WTC11 (cell line): Measurements from ENCODE around the gene SLC25A21. TPM values are rescaled to one million over a fixed set of nuclear protein-coding genes. Genes with fewer than 3 reads are reported as not detected.

Source experiments
- ATAC-seq: fragments of 200-7000 bp; cut with Tn5 transposase; 2 replicates; pipeline ENCODE4 v1.10.0; 2021; ENCODE audit warnings: mild to moderate bottlenecking, moderate library complexity
- CTCF ChIA-PET: fragments of 300-600 bp; sonication (Branson Sonifier 250); formaldehyde crosslinking; loops from one replicate; lab custom pipeline; 2021; ENCODE audit warnings: antibody characterized with exemption; lab: Charles Lee
- POLR2A ChIA-PET: fragments of 350-600 bp; sonication (Branson Sonifier 250); formaldehyde crosslinking; loops from one replicate; lab custom pipeline; 2021; ENCODE audit warnings: antibody characterized with exemption; lab: Charles Lee
- DNase-seq: peaks from one replicate; pipeline ENCODE4 v3.0.0; 2021; ENCODE audit warnings: low spot score
- H3K27ac Mint-ChIP-seq: 2 replicates; pipeline ENCODE4 v1.8.0; 2021; ENCODE audit warnings: mixed read lengths
- H3K27me3 Mint-ChIP-seq: 2 replicates; pipeline ENCODE4 v1.8.0; 2021; ENCODE audit warnings: low read depth, mild to moderate bottlenecking, moderate library complexity, mixed read lengths
- H3K36me3 Mint-ChIP-seq: 2 replicates; pipeline ENCODE4 v1.8.0; 2021; ENCODE audit warnings: mixed read lengths
- H3K4me1 Mint-ChIP-seq: 2 replicates; pipeline ENCODE4 v1.8.0; 2022; ENCODE audit warnings: mixed read lengths
- H3K4me3 Mint-ChIP-seq: 2 replicates; pipeline ENCODE4 v1.8.0; 2021; ENCODE audit warnings: mild to moderate bottlenecking, moderate library complexity, mixed read lengths
- H3K9me3 Mint-ChIP-seq: 2 replicates; pipeline ENCODE4 v1.8.0; 2021; ENCODE audit warnings: mixed read lengths
- FOXJ3 ChIP-seq: sonication (generic); formaldehyde crosslinking; IDR thresholded peaks from 2 replicates; pipeline ENCODE4 v1.9.0; 2021; ENCODE audit warnings: missing genetic modification reagents, mild to moderate bottlenecking, borderline replicate concordance
- IRF2 ChIP-seq: sonication (generic); formaldehyde crosslinking; IDR thresholded peaks from 2 replicates; pipeline ENCODE4 v1.8.0; 2022; ENCODE audit warnings: low read depth, missing genetic modification reagents, borderline replicate concordance
- NR3C1 ChIP-seq: sonication (generic); formaldehyde crosslinking; conservative IDR thresholded peaks from 2 replicates; pipeline ENCODE4 v1.8.1; 2023; ENCODE audit warnings: low read depth, mild to moderate bottlenecking, missing genetic modification reagents
- SP1 ChIP-seq: sonication (generic); formaldehyde crosslinking; conservative IDR thresholded peaks from 2 replicates; pipeline ENCODE4 v1.8.1; 2022; ENCODE audit warnings: missing genetic modification reagents
- ZBTB21 ChIP-seq: sonication (generic); formaldehyde crosslinking; IDR thresholded peaks from 2 replicates; pipeline ENCODE4 v1.8.1; 2023; ENCODE audit warnings: mild to moderate bottlenecking, missing genetic modification reagents, borderline replicate concordance
- ZNF219 ChIP-seq: sonication (generic); formaldehyde crosslinking; IDR thresholded peaks from 2 replicates; pipeline ENCODE4 v1.8.0; 2023; ENCODE audit warnings: missing genetic modification reagents, mild to moderate bottlenecking, borderline replicate concordance
- ZNF396 ChIP-seq: fragments of 250-450 bp; sonication (Bioruptor Pico); IDR thresholded peaks from 2 replicates; pipeline ENCODE4 v1.8.0; 2021; ENCODE audit warnings: mild to moderate bottlenecking, moderate library complexity, borderline replicate concordance
- ZNF671 ChIP-seq: fragments of 250-450 bp; sonication (Bioruptor Pico); IDR thresholded peaks from 2 replicates; pipeline ENCODE4 v1.8.0; 2021; ENCODE audit warnings: mild to moderate bottlenecking
- total RNA-seq: library from RNA; stranded (reverse); gene quantifications from 3 replicates; pipeline ENCODE4 v1.2.3, GENCODE V29; 2021
- TF ChIP-seq, protein P1 (sequence below): sonication (generic); formaldehyde crosslinking; IDR thresholded peaks from 2 replicates; pipeline ENCODE4 v1.8.0; 2022; ENCODE audit warnings: mild to moderate bottlenecking, missing genetic modification reagents
- TF ChIP-seq, protein P2 (sequence below): sonication (generic); formaldehyde crosslinking; IDR thresholded peaks from 2 replicates; pipeline ENCODE4 v1.8.1; 2022; ENCODE audit warnings: low read depth, missing genetic modification reagents, borderline replicate concordance
- TF ChIP-seq, protein P3 (sequence below): sonication (generic); formaldehyde crosslinking; IDR thresholded peaks from 2 replicates; pipeline ENCODE4 v1.8.0; 2023; ENCODE audit warnings: missing genetic modification reagents, mild to moderate bottlenecking, borderline replicate concordance
- TF ChIP-seq, protein P4 (sequence below): sonication (generic); formaldehyde crosslinking; conservative IDR thresholded peaks from 2 replicates; pipeline ENCODE4 v1.8.1; 2023; ENCODE audit warnings: mild to moderate bottlenecking, low read depth, missing genetic modification reagents, moderate library complexity
- TF ChIP-seq, protein P5 (sequence below): sonication (generic); formaldehyde crosslinking; IDR thresholded peaks from 2 replicates; pipeline ENCODE4 v1.8.1; 2023; ENCODE audit warnings: mild to moderate bottlenecking, missing genetic modification reagents

The SLC25A21 gene
- total RNA-seq, 1 experiment from 2014 or later = 8.2 TPM

DNA sequence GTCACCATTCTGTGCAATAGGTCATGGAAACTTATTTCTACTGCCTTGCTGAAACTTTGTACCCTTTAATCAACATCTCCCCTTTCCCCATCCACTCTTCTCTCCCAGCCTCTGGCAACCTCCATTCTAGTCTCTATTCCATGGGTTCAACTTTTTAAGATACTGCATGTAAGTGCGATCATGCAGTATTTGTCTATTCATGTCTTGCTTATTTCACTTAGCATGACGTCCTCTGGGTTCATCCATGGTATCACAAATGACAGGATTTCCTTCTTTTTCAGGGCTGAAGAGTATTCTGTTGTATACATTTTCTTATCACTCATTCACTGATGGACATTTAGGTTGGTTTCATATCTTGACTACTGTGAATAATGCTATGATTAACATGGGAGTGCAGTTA lies 288.4 kb downstream of the SLC25A21 start (continued):
- TF ChIP-seq, protein P1, sequence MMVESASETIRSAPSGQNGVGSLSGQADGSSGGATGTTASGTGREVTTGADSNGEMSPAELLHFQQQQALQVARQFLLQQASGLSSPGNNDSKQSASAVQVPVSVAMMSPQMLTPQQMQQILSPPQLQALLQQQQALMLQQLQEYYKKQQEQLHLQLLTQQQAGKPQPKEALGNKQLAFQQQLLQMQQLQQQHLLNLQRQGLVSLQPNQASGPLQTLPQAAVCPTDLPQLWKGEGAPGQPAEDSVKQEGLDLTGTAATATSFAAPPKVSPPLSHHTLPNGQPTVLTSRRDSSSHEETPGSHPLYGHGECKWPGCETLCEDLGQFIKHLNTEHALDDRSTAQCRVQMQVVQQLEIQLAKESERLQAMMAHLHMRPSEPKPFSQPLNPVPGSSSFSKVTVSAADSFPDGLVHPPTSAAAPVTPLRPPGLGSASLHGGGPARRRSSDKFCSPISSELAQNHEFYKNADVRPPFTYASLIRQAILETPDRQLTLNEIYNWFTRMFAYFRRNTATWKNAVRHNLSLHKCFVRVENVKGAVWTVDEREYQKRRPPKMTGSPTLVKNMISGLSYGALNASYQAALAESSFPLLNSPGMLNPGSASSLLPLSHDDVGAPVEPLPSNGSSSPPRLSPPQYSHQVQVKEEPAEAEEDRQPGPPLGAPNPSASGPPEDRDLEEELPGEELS (CRISPR knock-in tag) = no peak
- TF ChIP-seq ZBTB21 (CRISPR knock-in tag) (no peak), ZNF219 (no peak)
- TF ChIP-seq, protein P2, sequence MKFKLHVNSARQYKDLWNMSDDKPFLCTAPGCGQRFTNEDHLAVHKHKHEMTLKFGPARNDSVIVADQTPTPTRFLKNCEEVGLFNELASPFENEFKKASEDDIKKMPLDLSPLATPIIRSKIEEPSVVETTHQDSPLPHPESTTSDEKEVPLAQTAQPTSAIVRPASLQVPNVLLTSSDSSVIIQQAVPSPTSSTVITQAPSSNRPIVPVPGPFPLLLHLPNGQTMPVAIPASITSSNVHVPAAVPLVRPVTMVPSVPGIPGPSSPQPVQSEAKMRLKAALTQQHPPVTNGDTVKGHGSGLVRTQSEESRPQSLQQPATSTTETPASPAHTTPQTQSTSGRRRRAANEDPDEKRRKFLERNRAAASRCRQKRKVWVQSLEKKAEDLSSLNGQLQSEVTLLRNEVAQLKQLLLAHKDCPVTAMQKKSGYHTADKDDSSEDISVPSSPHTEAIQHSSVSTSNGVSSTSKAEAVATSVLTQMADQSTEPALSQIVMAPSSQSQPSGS = no peak

DNA sequence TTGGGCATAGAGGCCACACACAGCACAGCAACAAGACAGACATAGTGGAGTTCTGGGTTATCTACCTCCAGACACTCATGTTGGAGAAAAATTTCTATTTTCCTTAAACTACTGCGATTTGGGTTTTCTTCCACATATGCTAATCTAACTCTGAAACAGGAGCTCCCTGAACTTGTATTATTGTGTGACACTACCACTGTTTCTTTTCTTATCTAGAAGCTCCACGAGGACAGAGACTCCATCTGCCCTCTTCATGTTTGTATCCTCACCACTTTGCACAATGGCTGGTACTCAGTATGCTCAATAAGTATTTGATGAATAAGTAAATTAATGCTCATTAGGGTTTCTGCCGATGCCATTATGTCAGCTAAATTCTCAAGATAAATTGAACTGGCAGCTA lies 292.1 kb downstream of the SLC25A21 start:
- no peak for ATAC-seq

More for the DNA sequence above, 292.1 kb downstream of the SLC25A21 start:
- H3K27ac Mint-ChIP-seq = no peak overlapping the region
- peaks cover 9% of the 10 kb centered on the region for H3K9me3 Mint-ChIP-seq
- POLR2A ChIA-PET = no interaction called here
- no peaks in the 10 kb centered on the region for H3K4me1 Mint-ChIP-seq
- TF ChIP-seq NR3C1 (CRISPR knock-in tag) (no peak), ZNF396 (CRISPR knock-in tag) (no peak), ZNF671 (CRISPR knock-in tag) (no peak), IRF2 (no peak), SP1 (CRISPR knock-in tag) (no peak), FOXJ3 (no peak)
- TF ChIP-seq, protein P3, sequence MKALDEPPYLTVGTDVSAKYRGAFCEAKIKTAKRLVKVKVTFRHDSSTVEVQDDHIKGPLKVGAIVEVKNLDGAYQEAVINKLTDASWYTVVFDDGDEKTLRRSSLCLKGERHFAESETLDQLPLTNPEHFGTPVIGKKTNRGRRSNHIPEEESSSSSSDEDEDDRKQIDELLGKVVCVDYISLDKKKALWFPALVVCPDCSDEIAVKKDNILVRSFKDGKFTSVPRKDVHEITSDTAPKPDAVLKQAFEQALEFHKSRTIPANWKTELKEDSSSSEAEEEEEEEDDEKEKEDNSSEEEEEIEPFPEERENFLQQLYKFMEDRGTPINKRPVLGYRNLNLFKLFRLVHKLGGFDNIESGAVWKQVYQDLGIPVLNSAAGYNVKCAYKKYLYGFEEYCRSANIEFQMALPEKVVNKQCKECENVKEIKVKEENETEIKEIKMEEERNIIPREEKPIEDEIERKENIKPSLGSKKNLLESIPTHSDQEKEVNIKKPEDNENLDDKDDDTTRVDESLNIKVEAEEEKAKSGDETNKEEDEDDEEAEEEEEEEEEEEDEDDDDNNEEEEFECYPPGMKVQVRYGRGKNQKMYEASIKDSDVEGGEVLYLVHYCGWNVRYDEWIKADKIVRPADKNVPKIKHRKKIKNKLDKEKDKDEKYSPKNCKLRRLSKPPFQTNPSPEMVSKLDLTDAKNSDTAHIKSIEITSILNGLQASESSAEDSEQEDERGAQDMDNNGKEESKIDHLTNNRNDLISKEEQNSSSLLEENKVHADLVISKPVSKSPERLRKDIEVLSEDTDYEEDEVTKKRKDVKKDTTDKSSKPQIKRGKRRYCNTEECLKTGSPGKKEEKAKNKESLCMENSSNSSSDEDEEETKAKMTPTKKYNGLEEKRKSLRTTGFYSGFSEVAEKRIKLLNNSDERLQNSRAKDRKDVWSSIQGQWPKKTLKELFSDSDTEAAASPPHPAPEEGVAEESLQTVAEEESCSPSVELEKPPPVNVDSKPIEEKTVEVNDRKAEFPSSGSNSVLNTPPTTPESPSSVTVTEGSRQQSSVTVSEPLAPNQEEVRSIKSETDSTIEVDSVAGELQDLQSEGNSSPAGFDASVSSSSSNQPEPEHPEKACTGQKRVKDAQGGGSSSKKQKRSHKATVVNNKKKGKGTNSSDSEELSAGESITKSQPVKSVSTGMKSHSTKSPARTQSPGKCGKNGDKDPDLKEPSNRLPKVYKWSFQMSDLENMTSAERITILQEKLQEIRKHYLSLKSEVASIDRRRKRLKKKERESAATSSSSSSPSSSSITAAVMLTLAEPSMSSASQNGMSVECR = no peak
- TF ChIP-seq, protein P4, sequence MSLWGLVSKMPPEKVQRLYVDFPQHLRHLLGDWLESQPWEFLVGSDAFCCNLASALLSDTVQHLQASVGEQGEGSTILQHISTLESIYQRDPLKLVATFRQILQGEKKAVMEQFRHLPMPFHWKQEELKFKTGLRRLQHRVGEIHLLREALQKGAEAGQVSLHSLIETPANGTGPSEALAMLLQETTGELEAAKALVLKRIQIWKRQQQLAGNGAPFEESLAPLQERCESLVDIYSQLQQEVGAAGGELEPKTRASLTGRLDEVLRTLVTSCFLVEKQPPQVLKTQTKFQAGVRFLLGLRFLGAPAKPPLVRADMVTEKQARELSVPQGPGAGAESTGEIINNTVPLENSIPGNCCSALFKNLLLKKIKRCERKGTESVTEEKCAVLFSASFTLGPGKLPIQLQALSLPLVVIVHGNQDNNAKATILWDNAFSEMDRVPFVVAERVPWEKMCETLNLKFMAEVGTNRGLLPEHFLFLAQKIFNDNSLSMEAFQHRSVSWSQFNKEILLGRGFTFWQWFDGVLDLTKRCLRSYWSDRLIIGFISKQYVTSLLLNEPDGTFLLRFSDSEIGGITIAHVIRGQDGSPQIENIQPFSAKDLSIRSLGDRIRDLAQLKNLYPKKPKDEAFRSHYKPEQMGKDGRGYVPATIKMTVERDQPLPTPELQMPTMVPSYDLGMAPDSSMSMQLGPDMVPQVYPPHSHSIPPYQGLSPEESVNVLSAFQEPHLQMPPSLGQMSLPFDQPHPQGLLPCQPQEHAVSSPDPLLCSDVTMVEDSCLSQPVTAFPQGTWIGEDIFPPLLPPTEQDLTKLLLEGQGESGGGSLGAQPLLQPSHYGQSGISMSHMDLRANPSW = no peak
- TF ChIP-seq, protein P5, sequence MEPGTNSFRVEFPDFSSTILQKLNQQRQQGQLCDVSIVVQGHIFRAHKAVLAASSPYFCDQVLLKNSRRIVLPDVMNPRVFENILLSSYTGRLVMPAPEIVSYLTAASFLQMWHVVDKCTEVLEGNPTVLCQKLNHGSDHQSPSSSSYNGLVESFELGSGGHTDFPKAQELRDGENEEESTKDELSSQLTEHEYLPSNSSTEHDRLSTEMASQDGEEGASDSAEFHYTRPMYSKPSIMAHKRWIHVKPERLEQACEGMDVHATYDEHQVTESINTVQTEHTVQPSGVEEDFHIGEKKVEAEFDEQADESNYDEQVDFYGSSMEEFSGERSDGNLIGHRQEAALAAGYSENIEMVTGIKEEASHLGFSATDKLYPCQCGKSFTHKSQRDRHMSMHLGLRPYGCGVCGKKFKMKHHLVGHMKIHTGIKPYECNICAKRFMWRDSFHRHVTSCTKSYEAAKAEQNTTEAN (CRISPR knock-in tag) = no peak
- TF ChIP-seq, all 79 proteins: peak for 0
- CTCF ChIA-PET = no interaction called here
- Mint-ChIP-seq H3K27me3 (no peaks in the 10 kb centered on the region), H3K36me3 (no peaks in the 10 kb centered on the region), H3K4me3 (no peak overlapping the region)
- no peak for DNase-seq
